Spinal cord (tissue), 10 donors: ENCODE measurements around the gene FBXL5. TPM values are rescaled to one million over a fixed set of nuclear protein-coding genes. Genes with fewer than 3 reads are reported as not detected.
"Not testable (repeated sequence)": the region's sequence is repeated elsewhere in the genome, so short reads cannot be mapped to it uniquely, and the experiment has no call there.

Experiments
- DNase-seq, 6 donors: peaks; one replicate each; pipeline versions ENCODE4 v3.0.0 to v3.0.0-alpha.2; 2013 to 2015; ENCODE audit warnings: low spot score in 6 of 6, low read depth in 4 of 6
- H3K27ac ChIP-seq: one replicate; pipeline ENCODE4 v1.5.1; 2013; ENCODE audit warnings: low read depth, low read length, control low read depth
- H3K27me3 ChIP-seq: one replicate; pipeline ENCODE4 v1.6.1; 2013; ENCODE audit warnings: low read length; ENCODE audit not compliant: control insufficient read depth, insufficient read depth
- H3K36me3 ChIP-seq: one replicate; pipeline ENCODE4 v1.6.1; 2013; ENCODE audit warnings: low read length; ENCODE audit not compliant: control insufficient read depth, insufficient read depth
- H3K4me1 ChIP-seq: one replicate; pipeline ENCODE4 v1.6.1; 2013; ENCODE audit warnings: low read length; ENCODE audit not compliant: control insufficient read depth, insufficient read depth
- H3K4me3 ChIP-seq: one replicate; pipeline ENCODE4 v1.5.1; 2013; ENCODE audit warnings: low read depth, low read length, control low read depth
- H3K9me3 ChIP-seq: one replicate; pipeline ENCODE4 v1.6.1; 2013; ENCODE audit warnings: low read length; ENCODE audit not compliant: control insufficient read depth, insufficient read depth
- WGBS: methylation state at CpG from one replicate; pipeline ENCODE4 v1.1.5; 2013; ENCODE audit warnings: missing lambda C conversion rate; ENCODE audit not compliant: insufficient coverage; 5-methylcytosine and 5-hydroxymethylcytosine counted together
- polyA plus RNA-seq, 2 donors: library from polyadenylated mRNA; unstranded; fragments of 120-200 nt; gene quantifications; one replicate each; pipeline ENCODE4 v1.2.1, GENCODE V29; 2013; ENCODE audit not compliant: insufficient read length in 2 of 2
- total RNA-seq, 2 donors: library from RNA; depleted of rRNA in 1 of 2; stranded (reverse); fragments of 120-200 nt in 1 of 2; fragments of >200 nt in 1 of 2; gene quantifications; one replicate each; pipeline versions ENCODE4 v1.2.3 to v1.2.4, GENCODE V29; 2013 to 2014
- donor health status: healthy.

Gene FBXL5
- total and polyA plus RNA-seq, 4 donors: 85.8 to 197 (median 112) TPM

DNA sequence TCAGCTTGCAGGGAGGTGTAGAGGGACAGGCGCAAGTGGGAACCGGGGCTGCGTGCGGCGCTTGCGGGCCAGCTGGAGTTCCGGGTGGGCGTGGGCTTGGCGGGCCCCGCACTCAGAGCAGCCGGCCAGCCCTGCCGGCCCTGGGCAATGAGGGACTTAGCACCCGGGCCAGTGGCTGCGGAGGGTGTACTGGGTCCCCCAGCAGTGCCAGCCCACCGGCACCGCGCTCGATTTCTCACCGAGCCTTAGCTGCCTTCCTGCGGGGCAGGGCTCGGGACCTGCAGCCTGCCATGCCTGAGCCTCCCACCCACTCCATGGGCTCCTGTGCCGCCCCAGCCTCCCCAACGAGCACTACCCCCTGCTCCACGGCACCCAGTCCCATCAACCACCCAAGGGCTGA is 40.3 kb downstream of the FBXL5 start:
- H3K9me3 ChIP-seq, DNase-seq, H3K4me1 ChIP-seq, H3K27me3 ChIP-seq, H3K27ac ChIP-seq, H3K4me3 ChIP-seq: not testable (repeated sequence)
- peaks cover 16% of the 10 kb centered on the region for H3K36me3 ChIP-seq
- 95% methylated on average over 8 of the region's 24 CpGs for WGBS

- no peak overlapping the region for H3K4me3 ChIP-seq
- WGBS: no CpG with 5 or more reads among the region's 2 CpGs
Measured at GRCh38 chr4:15612136-15612535, 43.0 kb downstream of the FBXL5 start.

GRCh38 chr4:15610855-15611254 is 44.3 kb downstream of the FBXL5 start:
- Histone ChIP-seq H3K4me3 (no peak overlapping the region), H3K9me3 (peaks cover 3% of the 10 kb centered on the region), H3K27me3 (no peaks in the 10 kb centered on the region), H3K36me3 (peaks cover 11% of the 10 kb centered on the region), H3K4me1 (no peaks in the 10 kb centered on the region), H3K27ac (no peak overlapping the region)
- no peak for DNase-seq
- 71% methylated on average over 1 of the region's 2 CpGs for WGBS

More at GRCh38 chr4:15612136-15612535, 43.0 kb downstream of the FBXL5 start:
- H3K9me3 ChIP-seq: peaks cover 3% of the 10 kb centered on the region
- peaks cover 2% of the 10 kb centered on the region for H3K4me1 ChIP-seq
- no peak overlapping the region for H3K27ac ChIP-seq
- H3K36me3 ChIP-seq: peaks cover 13% of the 10 kb centered on the region
- no peaks in the 10 kb centered on the region for H3K27me3 ChIP-seq
- no peak for DNase-seq

GRCh38 chr4:15605537-15605936 is 49.6 kb downstream of the FBXL5 start:
- H3K4me3 ChIP-seq: no peak overlapping the region
- H3K4me1 ChIP-seq: no peaks in the 10 kb centered on the region
- DNase-seq: no peak
- H3K27me3 ChIP-seq: no peaks in the 10 kb centered on the region
- 66% methylated on average over 2 of the region's 5 CpGs for WGBS
- no peak overlapping the region for H3K27ac ChIP-seq
- H3K36me3 ChIP-seq: peaks cover 10% of the 10 kb centered on the region
- H3K9me3 ChIP-seq: peaks cover 4% of the 10 kb centered on the region

DNA sequence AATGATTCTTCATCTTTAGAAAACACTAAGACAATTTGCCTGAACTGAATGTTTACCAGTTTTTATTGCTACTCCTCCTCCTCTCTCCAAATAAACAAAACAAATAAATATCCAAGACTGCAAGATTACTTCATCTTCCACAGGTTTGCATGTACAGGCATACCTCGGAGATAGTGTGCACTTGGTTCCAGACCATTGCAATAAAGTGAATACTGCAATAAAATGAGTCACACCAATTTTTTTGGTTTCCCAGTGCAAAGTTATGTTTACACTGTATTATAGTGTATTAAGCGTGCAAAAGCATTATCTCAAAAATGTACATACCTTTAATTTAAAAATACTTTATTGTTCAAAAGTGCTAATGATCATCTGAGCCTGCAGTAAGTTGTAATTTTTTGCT is 53.3 kb downstream of the FBXL5 start:
- no peak for DNase-seq
- no peak overlapping the region for H3K4me3 ChIP-seq
- WGBS: no CpG with 5 or more reads among the region's 2 CpGs
- peaks cover 18% of the 10 kb centered on the region for H3K36me3 ChIP-seq
- H3K4me1 ChIP-seq: no peaks in the 10 kb centered on the region
- no peak overlapping the region for H3K27ac ChIP-seq
- H3K9me3 ChIP-seq: peaks cover 4% of the 10 kb centered on the region
- H3K27me3 ChIP-seq: no peaks in the 10 kb centered on the region

GRCh38 chr4:15600176-15600575 is 55.0 kb downstream of the FBXL5 start:
- Histone ChIP-seq H3K9me3 (peaks cover 4% of the 10 kb centered on the region), H3K4me3 (no peak overlapping the region), H3K27ac (no peak overlapping the region), H3K4me1 (no peaks in the 10 kb centered on the region), H3K36me3 (peaks cover 18% of the 10 kb centered on the region), H3K27me3 (no peaks in the 10 kb centered on the region)
- WGBS: 92% methylated on average over 3 of the region's 3 CpGs
- DNase-seq: no peak

DNA sequence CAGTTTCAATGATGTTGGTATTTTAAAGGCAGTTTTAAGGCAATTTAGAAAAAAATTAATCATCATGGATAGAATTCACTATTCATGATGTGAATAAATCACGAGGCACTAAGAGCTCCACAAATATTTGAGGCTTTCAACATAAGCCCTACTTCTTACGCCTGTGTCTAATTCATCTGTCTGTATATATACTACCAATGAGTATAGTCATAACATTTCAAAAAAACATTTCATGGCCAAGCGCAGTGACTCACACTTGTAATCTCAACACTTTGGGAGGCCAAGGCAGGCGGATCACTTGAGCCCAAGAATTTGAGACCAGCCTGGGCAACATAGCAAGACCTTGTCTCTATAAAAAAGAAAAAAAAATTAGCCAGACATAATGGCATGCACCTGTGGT is 56.5 kb downstream of the FBXL5 start:
- Histone ChIP-seq H3K36me3 (peaks cover 18% of the 10 kb centered on the region), H3K4me1 (no peaks in the 10 kb centered on the region), H3K4me3 (no peak overlapping the region), H3K9me3 (peaks cover 4% of the 10 kb centered on the region), H3K27ac (no peak overlapping the region), H3K27me3 (no peaks in the 10 kb centered on the region)
- 100% methylated on average over 1 of the region's 4 CpGs for WGBS
- DNase-seq: no peak

- Histone ChIP-seq H3K36me3 (peaks cover 7% of the 10 kb centered on the region), H3K4me1 (no peaks in the 10 kb centered on the region)
Measured at GRCh38 chr4:15592799-15593198, 62.4 kb downstream of the FBXL5 start.

DNA sequence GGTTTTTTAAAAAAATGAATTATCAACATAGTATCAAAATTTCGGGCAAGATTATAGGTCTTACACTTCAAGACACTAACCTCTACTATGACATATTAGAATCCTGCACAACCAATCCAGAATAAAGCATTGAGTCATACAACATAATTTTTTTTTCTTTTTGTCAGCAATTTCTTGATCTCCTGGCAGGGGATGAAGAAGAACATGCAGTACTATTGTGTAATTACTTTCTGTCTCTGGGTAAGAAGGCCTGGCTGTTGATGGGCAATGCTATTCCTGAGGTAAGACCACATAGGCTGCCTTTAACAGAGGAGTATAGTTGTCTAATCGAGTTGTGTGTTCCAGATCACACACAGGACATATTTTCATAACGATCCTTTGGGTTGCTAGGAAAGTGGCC is 67.5 kb downstream of the FBXL5 start:
- peaks cover 4% of the 10 kb centered on the region for H3K36me3 ChIP-seq
- H3K4me1 ChIP-seq: no peaks in the 10 kb centered on the region
- no peaks in the 10 kb centered on the region for H3K9me3 ChIP-seq
- H3K27ac ChIP-seq: no peak overlapping the region
- no peak overlapping the region for H3K4me3 ChIP-seq
- 100% methylated on average over 1 of the region's 3 CpGs for WGBS
- H3K27me3 ChIP-seq: no peaks in the 10 kb centered on the region
- no peak for DNase-seq

More at GRCh38 chr4:15592799-15593198, 62.4 kb downstream of the FBXL5 start:
- Histone ChIP-seq H3K27me3 (no peaks in the 10 kb centered on the region), H3K9me3 (no peaks in the 10 kb centered on the region), H3K27ac (no peak overlapping the region), H3K4me3 (no peak overlapping the region)
- WGBS: 94% methylated on average over 3 of the region's 3 CpGs
- DNase-seq: no peak

DNA sequence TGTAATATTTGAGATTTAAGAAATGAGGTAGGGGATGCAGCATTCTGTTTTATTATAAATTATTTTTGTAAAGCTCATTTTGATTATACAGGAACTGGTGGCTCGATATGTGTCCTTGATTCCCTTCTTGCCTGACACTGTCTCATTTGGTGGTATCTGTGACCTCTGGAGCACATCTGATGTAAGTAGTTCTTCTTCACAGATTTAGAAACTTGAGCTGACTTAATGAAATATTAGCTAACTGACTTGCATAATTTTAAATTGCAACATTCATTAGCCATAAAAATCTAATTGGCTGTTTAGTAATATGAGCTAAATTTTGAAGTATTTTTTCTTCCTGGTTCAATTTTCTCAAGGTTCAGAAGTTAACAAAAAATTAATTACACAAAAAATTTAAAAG is 69.1 kb downstream of the FBXL5 start:
- peaks cover under 1% of the 10 kb centered on the region for H3K36me3 ChIP-seq
- H3K27me3 ChIP-seq: no peaks in the 10 kb centered on the region
- 100% methylated on average over 1 of the region's 1 CpG for WGBS
- DNase-seq: no peak
- H3K27ac ChIP-seq: no peak overlapping the region
- no peaks in the 10 kb centered on the region for H3K9me3 ChIP-seq
- H3K4me3 ChIP-seq: no peak overlapping the region
- H3K4me1 ChIP-seq: no peaks in the 10 kb centered on the region
